ENCODE data around the gene BAIAP2L2. TPM values are rescaled to one million over a fixed set of nuclear protein-coding genes. Genes with fewer than 3 reads are reported as not detected.
"Not testable (repeated sequence)": the region's sequence is repeated elsewhere in the genome, so short reads cannot be mapped to it uniquely, and the experiment has no call there.

BAIAP2L2 gene
- total RNA-seq, 1 donor from 2014 or later, result not detected

DNA sequence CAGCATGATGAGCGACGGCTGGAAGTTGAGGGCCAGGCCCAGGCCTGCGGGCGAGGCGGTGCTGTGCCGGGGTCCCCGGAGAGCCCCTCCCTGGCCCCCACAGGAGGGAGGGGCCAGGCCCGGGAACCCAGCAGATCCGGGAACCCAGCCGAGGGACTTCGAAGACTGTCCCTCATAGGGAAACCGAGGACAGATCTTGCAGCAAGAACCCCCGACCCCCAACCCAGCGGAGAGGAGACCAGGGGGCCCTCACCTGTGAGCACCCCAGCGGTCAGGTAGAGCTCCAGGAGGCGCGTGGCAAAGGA is 28.9 kb downstream of the BAIAP2L2 start:
- DNase-seq (ENCODE audit: low read depth in 2 of 2), result no peak

DNA sequence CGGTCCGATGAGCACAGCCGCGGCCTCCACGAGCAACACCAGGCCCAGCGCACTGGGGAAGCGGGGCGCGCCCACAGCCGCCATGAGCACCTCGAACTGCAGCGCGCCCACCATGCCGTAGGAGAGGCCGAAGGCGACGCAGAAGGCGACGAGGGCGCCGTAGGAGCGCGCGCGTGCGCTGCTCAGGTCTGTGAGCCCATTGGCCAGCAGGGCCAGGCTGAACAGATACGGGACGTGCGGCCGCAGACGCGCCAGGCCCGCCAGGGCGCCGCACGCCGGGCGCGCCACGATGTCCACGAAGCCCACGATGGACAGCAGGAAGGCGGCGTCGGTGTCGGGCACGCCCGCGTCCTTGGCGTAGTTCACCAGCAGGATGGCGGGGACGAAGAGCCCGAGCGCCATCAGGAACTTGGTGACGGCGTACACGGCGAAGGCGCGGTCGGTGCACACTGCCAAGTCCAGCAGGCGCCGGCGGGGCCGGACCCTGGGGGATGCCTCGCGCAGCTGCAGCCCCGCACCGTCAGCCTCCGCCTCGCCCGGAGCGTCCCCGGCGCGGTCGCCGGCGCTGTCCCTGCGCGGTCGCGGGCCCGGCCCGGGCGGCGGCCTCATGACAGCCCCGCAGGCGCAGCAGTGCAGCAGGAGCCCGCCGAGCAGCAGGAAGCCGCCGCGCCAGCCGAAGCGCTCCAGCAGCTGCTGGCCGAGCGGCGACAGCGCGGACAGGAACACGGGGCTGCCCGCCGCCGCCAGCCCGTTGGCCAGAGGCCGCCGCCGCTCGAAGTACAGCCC is 29.4 kb downstream of the BAIAP2L2 start:
- peak in 1 of 2 donors; percentile 56 for DNase-seq (ENCODE audit: low read depth in 2 of 2)

GRCh38 chr22:38080474-38080849 is 30.0 kb downstream of the BAIAP2L2 start:
- DNase-seq (ENCODE audit: low read depth in 2 of 2), result no peak

GRCh38 chr22:38079804-38080203 is 30.7 kb downstream of the BAIAP2L2 start:
- no peak for DNase-seq (ENCODE audit: low read depth in 2 of 2)

- DNase-seq (ENCODE audit: low read depth in 2 of 2), result not testable (repeated sequence)
These were observed 31.3 kb downstream of the BAIAP2L2 start for GRCh38 chr22:38079208-38079607.

- no peak for DNase-seq (ENCODE audit: low read depth in 2 of 2)
These were observed 32.2 kb downstream of the BAIAP2L2 start for GRCh38 chr22:38078046-38078840.

DNA sequence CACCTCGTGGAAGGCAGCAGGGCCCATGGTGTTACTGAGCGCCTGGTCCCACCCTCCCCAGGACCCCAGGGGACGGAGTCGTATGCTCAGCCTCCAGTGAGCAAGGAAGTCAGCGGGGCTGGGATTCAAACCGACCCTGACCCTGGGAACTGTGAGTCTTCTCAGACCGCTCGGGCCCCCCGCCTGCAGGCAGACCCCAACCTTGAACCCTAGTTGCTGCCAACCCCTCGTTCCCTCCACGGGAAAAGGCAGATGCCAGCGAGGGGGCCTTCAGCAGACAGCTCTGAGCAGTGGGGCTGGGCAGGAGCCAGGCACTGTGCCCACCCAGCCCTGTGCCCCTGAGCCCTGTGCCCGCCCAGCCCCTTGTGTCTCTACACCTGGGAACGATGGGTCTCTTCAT is 32.9 kb downstream of the BAIAP2L2 start:
- DNase-seq (ENCODE audit: low read depth in 2 of 2), result no peak

DNA sequence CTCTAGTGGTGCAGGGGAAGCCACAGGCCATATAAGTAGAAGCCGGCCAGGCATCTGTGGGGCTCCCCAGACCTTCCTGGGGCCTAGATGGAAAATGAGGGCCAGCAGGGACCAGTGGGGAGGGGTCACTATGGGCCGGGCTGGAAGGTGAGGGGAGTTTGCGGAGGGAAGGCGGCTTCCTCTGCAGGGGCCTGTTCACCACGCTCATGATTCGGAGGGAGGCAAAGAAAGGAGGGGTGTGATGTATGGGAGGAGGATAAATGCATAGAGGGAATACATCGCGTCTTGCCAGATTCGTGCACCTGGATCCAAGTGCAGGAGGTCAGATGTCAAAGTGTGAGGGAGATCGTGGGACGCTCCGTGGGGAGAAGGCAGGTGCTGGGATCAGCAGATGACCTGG is 33.4 kb downstream of the BAIAP2L2 start:
- no peak for DNase-seq (ENCODE audit: low read depth in 2 of 2)

DNA sequence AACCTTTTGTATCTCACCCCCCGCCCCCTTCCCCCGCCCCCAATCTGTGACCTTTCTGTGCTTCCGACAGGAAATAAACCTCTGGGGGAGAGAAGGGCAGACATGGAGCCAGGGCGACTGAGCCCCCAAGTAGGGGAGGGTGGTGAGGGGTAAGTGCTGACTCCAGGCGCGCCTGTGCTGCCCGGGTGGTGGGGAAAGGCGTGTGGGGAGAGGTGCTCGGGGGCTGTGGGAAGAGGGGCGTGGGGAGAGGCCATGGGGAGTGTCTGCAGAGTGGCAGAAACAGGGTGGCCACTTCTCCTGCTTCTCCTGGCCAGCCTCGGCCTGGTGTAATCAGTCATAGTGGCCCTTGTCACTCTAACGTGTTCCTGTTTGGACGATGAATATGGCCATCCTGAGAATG is 34.5 kb downstream of the BAIAP2L2 start:
- DNase-seq (ENCODE audit: low read depth in 2 of 2), result no peak

DNA sequence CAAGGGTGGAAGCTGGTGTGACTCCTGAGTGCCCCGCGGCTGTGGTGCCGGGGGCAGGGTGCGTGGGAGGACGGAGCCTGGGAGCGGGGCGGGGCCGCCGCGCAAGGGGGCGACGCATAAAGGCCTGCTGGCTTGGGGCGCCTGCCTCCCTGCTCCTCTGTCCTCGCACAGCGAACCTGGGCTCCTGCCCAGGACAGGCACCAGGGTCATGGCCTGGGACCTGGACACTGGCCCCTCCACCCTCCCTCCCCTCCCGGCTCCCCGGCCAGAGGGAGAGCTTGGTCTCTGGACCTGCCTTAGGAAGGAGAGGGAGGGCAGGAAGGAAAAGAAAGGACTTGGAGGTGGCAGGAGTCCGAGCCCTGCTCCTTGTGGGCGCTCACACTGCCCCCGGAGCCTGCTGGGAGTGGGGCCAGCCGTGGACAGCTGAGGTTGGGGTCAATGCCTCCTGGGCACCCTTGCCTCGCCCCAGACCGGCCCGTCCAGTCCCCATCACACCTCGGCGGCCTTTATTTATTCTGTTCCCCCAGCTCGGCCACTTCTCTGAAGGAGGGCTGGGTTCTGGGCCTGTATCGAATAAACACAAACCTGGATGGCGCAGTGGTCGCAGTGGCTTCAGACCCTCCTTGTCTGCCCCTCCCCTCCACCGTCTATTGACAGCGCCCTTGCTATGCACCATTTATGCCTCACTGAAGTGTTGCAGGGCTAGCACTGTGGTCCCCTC is 35.2 kb downstream of the BAIAP2L2 start:
- no peak for DNase-seq (ENCODE audit: low read depth in 2 of 2)

DNA sequence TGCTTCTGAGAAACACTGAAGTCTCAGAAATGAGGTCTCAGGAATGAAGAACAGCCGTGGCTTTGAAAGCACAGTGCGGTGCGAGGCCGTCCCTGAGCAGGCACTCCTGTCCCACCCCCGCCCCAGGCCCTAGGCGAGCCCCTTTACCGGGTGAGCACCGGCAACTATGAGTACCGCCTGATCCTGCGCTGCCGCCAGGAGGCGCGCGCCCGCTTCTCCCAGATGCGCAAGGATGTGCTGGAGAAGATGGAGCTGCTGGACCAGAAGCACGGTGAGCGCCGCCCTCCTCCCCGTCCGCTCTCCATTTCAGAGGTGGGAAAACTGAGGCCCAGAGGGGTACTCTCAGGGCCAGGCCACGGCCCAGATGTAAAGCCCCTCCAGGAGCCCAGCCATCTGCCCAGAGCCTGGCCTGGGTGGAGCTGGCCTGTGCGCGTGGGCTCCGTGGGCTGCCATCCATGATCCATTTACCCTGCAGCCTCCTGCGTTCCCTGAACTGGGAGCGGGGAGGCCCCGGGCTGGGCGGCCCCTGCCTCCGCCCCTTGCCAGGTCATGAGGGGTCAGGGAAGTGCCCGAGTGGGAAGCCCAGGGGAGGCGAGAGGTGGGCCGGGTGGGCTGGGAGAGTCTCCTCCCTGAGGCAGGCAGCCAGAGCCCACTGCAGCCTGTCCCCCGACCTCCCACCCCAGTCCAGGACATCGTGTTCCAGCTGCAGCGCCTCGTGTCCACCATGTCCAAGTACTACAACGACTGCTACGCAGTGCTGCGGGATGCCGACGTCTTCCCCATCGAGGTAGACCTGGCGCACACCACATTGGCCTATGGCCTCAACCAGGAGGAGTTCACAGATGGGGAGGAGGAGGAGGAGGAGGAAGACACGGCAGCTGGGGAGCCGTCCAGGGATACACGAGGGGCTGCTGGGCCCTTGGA is 36.0 kb downstream of the BAIAP2L2 start:
- DNase-seq (ENCODE audit: low read depth in 2 of 2), result peak in 1 of 2 donors; percentile 52

GRCh38 chr22:38073150-38074130 is 37.0 kb downstream of the BAIAP2L2 start:
- DNase-seq (ENCODE audit: low read depth in 2 of 2), result no peak

DNA sequence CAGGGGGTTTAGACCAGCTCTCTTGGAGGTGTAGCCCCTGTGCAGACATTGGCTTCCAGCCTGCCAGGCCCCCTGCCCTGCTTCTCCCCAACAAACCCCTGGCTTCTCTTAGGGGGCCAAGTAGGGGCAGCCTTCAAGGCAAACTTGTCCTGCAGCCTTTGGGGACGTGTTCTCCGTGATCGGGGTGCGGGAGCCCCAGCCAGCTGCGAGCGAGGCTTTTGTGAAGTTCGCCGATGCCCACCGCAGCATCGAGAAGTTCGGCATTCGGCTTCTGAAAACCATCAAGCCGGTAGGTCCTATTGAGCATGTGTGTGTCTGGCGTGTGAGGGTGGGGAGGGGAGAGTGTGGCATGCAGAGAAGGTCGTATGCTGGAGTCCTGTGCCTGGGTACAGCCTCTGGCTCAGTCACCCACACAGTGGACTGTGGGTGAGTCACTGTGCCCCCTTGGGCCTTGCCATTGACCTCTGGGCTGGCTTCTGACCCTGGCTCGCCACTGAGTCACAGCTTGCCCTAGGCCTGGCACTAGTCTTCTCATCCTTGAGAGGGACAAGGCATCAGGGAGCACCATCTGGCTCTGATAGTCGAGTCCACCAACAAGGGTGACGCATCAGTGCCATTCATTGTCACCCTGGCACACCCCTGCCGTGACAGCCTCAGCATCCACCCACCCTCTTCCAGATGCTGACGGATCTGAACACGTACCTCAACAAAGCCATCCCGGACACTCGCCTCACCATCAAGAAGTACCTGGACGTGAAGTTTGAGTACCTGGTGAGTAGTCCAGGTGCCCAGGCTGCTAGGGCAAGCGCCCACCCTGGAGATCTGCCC is 37.9 kb downstream of the BAIAP2L2 start:
- no peak for DNase-seq (ENCODE audit: low read depth in 2 of 2)

DNA sequence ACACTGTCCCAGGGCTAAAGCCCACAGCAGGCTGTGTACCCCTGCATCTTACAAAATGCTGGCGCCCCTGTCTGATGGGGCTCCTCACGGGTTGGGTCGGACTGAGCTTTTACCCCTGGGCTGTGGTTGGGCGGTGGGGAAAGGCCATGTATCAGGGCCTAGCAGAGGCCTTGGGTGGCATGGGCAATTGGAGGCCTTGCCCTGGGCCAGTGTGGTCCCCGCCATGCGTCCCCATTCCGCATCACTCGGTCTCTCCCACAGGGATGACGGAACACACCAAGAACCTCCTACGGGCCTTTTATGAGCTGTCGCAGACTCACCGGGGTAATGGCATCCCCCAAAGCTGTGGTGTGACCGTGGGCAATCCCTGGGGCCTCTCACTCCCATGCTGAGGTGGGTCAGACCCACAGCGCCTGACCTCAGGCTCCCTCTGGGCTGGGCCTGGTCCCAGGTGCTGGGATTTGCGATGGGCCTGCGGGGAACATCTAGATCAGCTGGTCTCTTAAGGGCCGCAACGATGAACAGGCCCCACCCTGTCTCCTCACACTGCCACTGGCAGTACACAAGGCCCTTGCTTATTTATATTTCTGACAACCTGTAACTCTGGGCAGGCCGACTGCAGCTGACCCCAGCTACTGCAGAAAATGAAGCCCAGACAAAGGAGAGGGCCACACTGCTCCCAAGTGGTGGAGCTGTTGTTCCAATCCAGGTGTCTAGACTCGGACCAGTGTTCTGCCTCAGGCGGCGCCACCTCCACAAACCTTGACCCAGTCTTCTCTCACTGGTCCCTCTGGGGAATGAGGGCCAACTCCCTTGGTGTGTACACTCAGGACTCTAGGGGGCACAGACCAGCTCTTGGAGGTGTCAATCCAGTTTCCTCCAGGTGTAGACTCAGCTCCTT is 38.8 kb downstream of the BAIAP2L2 start:
- DNase-seq (ENCODE audit: low read depth in 2 of 2), result no peak

DNA sequence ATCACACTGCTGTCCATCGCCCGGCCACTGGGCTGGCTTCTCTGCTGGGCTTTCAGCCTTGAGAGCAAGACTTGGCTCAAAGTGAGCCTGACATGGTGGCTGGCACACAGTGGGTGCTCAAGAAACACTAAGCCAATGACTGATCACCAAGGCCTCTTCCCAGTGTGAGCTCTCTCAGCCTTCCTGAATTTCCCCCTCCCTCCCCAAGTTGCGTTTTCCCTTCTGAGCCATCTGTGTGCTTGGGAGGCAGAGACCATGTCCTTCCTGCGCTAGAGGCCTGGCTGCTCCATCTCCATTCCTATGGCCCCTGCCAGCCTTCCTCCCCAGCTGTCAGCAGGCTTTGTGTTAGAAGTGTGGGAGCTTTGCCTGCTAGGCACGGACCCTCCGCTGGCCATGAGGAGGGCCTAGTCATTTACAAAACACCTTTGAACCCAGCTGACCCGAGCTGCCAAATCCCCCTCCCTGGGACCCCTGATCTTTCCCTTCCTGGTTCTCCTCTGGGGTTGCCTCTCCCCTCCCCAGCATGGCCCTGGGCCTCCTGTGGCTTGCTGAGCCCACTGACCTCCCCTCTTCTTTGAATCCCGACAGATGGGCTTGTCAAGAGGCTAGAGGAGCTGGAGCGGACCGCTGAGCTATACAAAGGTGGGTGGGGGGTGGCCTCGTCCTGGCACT is 40.1 kb downstream of the BAIAP2L2 start:
- no peak for DNase-seq (ENCODE audit: low read depth in 2 of 2)

- peak in 1 of 2 donors; percentile 59 for DNase-seq (ENCODE audit: low read depth in 2 of 2)
These were observed 40.9 kb downstream of the BAIAP2L2 start for GRCh38 chr22:38069372-38070249.
